Transverse colon (tissue), 4 donors: ENCODE data around the gene CAMSAP1. TPM values are rescaled to one million over a fixed set of nuclear protein-coding genes. Genes with fewer than 3 reads are reported as not detected.

Experiments
- DNase-seq: peaks from one replicate; pipeline ENCODE4 v3.0.0-alpha.2; 2019
- H3K27ac ChIP-seq, 4 donors: fragments of 200-600 bp; sonication (generic); 2 replicates each; pipeline ENCODE4 v1.5.1; 2016 to 2018; ENCODE audit warnings: inconsistent platforms in 4 of 4
- H3K27me3 ChIP-seq: fragments of 200-600 bp; sonication (generic); 2 replicates; pipeline ENCODE4 v1.5.1; 2017; ENCODE audit warnings: inconsistent platforms
- H3K36me3 ChIP-seq, 4 donors: fragments of 200-600 bp; sonication (generic); 2 replicates each; pipeline ENCODE4 v1.5.1; 2017 to 2019; ENCODE audit warnings: inconsistent platforms in 4 of 4
- H3K4me1 ChIP-seq, 4 donors: fragments of 200-600 bp; sonication (generic); 2 replicates each; pipeline ENCODE4 v1.5.1; 2017 to 2020; ENCODE audit warnings: inconsistent platforms in 4 of 4
- H3K4me3 ChIP-seq, 4 donors: fragments of 200-600 bp; sonication (generic); 1 replicate in 1 of 4; 2 replicates in 3 of 4; pipeline versions ENCODE4 v1.5.1 to v1.6.1; 2017 to 2019; ENCODE audit warnings: inconsistent platforms in 4 of 4
- H3K9me3 ChIP-seq, 2 donors: fragments of 200-600 bp; sonication (generic); 2 replicates each; pipeline ENCODE4 v1.5.1; 2017 to 2019; ENCODE audit warnings: inconsistent platforms in 2 of 2
- EP300 ChIP-seq: sonication (generic); formaldehyde crosslinking; IDR thresholded peaks from one replicate; pipeline ENCODE4 v1.6.1; 2017; ENCODE audit warnings: antibody characterized with exemption, low read depth
- POLR2A ChIP-seq: fragments of 450-650 bp; IDR thresholded peaks from one replicate; pipeline ENCODE4 v1.6.1; 2016; ENCODE audit warnings: antibody characterized with exemption, mild to moderate bottlenecking, moderate library complexity
- POLR2AphosphoS5 ChIP-seq, 3 donors: sonication (generic); formaldehyde crosslinking; IDR thresholded peaks; one replicate each; pipeline ENCODE4 v1.6.1; 2016; ENCODE audit warnings: antibody characterized with exemption in 3 of 3
- WGBS, 2 donors: methylation state at CpG; one replicate each; pipeline ENCODE4 v1.1.5; 2018; ENCODE audit warnings: low coverage in 1 of 2; 5-methylcytosine and 5-hydroxymethylcytosine counted together
- in situ Hi-C, 4 donors: fragments of 200-750 bp; cut with MboI; loops; one replicate each; pipeline versions ENCODE4 v1.15.0 to v1.15.1; 2017; ENCODE audit warnings: low sequenced_read_pairs in 3 of 4, low pct_ligation_motif_present in 1 of 4, low pct_unique_long_range_greater_than_20kb in 1 of 4
- intact Hi-C: fragments of 100-400 bp; cut with DNase I; formaldehyde crosslinking; loops from one replicate; pipeline ENCODE4 v1.15.1; 2023; ENCODE audit warnings: low total_unique reads
- total RNA-seq, 4 donors: library from RNA; depleted of rRNA; stranded (reverse); fragments of >200 nt; gene quantifications; one replicate each; pipeline ENCODE4 v1.1.0, GENCODE V29; 2016
- TF ChIP-seq, protein P1 (sequence below), 5 experiments: fragments of 200-600 bp in 3 of 5; fragments of 450-650 bp in 2 of 5; sonication (generic) in 3 of 5; IDR thresholded peaks; 1 replicate in 2 of 5; 2 replicates in 3 of 5; pipeline ENCODE4 v1.5.1; 2016 to 2017; ENCODE audit warnings: antibody characterized with exemption in 5 of 5, inconsistent platforms in 3 of 5, mild to moderate bottlenecking in 2 of 5, moderate library complexity in 1 of 5

Gene CAMSAP1
- total RNA-seq, 4 donors from 2014 or later: 17.3 to 88.0 (median 23.8) TPM

DNA sequence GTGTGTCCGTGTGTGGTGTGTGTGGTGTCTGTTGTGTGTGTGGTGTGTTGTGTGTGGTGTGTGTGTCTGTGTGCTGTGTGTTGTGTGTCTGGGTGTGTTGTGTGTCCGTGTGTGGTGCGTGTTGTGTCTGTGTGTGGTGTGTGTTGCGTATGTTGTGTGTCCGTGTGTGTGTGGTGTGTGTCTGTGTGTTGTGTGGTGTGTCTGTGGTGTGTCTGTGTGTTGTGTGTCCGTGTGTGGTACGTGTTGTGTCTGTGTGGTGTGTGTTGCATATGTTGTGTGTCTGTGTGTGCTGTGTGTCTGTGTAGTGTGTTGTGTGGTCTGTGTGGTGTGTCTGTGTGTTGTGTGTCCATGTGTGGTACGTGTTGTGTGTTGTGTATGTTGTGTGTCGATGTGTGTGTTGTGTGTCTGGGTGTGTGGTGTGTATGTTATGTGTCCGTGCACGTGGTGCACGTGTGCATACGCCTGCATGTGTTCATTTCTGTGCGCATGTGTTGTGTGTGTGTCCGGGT lies 133.1 kb downstream of the CAMSAP1 start:
- peaks cover 5% of the 10 kb centered on the region for H3K27me3 ChIP-seq
- intact Hi-C loops: no loop called here
- WGBS, 2 donors: 60 to 77% methylated on average over 1 to 15 of the region's 15 CpGs
- no peaks in the 10 kb centered on the region for H3K36me3 ChIP-seq
- in situ Hi-C loops: no loop called here
- H3K4me1 ChIP-seq: no peaks in the 10 kb centered on the region
- H3K27ac ChIP-seq: no peak overlapping the region
- no peak for DNase-seq
- H3K9me3 ChIP-seq: no peaks in the 10 kb centered on the region
- TF ChIP-seq EP300 (no peak), POLR2AphosphoS5 (IDR thresholded peaks at IDR 0.05) (no peak), POLR2A (no peak)
- TF ChIP-seq, protein P1, sequence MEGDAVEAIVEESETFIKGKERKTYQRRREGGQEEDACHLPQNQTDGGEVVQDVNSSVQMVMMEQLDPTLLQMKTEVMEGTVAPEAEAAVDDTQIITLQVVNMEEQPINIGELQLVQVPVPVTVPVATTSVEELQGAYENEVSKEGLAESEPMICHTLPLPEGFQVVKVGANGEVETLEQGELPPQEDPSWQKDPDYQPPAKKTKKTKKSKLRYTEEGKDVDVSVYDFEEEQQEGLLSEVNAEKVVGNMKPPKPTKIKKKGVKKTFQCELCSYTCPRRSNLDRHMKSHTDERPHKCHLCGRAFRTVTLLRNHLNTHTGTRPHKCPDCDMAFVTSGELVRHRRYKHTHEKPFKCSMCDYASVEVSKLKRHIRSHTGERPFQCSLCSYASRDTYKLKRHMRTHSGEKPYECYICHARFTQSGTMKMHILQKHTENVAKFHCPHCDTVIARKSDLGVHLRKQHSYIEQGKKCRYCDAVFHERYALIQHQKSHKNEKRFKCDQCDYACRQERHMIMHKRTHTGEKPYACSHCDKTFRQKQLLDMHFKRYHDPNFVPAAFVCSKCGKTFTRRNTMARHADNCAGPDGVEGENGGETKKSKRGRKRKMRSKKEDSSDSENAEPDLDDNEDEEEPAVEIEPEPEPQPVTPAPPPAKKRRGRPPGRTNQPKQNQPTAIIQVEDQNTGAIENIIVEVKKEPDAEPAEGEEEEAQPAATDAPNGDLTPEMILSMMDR (IDR thresholded peaks at IDR 0.05): no peak
- H3K4me3 ChIP-seq: no peak overlapping the region

DNA sequence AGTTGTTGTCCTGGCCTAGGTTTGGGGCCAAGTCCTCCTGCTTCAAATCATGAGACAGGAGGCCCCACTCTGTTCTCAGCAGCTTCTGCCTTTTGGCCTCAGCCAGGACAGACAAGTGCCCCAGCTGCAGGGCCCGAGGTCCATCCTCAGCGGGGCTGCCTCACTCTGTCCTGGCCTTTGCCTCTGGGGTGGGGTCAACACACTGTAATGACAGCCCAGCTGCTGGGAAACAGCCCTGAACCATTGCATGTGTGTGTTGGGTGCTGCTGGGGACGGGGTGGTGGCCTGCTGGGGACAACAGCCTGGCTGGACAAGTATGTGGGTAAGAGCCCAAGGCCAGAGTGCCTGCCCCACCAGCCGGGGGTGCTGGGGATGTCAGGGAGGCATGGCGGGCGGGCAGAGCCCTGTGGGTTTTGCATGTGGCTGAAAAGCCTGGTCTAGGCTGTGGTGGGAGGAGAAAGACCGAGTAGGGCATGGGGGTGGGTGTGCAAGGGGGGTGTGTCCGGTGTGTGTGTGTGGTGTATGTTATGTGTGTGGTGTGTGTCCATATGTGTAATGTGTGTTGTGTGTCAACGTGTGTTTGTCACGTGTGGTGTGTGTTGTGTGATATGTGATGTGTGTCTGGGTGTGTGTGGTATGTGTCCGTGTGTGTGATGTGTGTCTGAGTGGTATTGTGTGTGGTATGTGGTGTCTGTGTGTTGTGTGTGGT lies 133.7 kb downstream of the CAMSAP1 start:
- in situ Hi-C loops (no loop called here), intact Hi-C loops (no loop called here)
- WGBS, 2 donors: 48 to 63% methylated on average over 3 to 11 of the region's 11 CpGs
- Histone ChIP-seq H3K27me3 (peaks cover 5% of the 10 kb centered on the region), H3K4me3 (no peak overlapping the region), H3K27ac (no peak overlapping the region), H3K9me3 (no peaks in the 10 kb centered on the region), H3K36me3 (no peaks in the 10 kb centered on the region), H3K4me1 (no peaks in the 10 kb centered on the region)
- TF ChIP-seq, protein P1 (IDR thresholded peaks at IDR 0.05): no peak
- no peak for DNase-seq

DNA sequence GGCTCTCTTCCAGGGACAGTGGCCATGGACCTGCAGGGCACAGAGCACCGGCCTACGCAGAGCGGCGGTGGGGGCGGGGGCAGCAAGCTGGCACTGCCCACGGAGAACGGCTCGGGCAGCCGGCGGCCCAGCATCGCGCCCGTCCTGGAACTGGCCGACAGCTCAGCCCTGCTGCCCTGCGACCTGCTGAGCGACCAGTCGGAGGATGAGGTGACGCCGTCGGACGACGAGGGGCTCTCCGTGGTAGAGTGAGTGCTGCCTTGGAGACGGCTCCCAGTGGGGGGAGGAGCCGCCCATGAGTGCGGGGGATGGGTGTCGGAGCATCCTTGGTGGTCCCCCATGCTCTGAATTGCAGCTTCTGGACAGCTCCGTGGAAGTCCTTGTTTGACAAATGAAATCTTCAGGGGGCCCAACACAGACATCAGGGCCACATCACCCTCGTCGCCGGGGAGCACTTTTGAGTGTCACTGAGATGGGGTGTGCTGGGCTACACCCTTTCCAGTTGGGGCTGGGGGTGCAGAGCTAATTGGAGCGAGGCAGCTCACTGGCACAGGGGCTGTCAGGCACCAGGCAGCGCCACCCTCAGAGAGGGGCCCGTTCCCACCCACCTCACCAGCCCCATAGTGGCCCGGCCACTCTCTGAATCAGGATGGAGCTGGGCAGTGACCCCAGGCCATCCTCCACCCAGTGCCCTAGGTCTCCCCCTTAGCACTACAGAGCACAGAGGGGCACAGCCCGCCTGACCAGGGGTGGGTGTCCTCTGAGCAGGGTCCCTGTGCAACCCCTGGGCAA lies 134.4 kb downstream of the CAMSAP1 start:
- H3K4me3 ChIP-seq: no peak overlapping the region
- DNase-seq: no peak
- no peak overlapping the region for H3K27ac ChIP-seq
- no peaks in the 10 kb centered on the region for H3K4me1 ChIP-seq
- intact Hi-C loops (no loop called here), in situ Hi-C loops (no loop called here)
- 68% methylated on average over 36 of the region's 36 CpGs; no CpG with 5 or more reads in 1 of the 2 donors for WGBS, 2 donors
- H3K27me3 ChIP-seq: peaks cover 5% of the 10 kb centered on the region
- TF ChIP-seq POLR2A (no peak), POLR2AphosphoS5 (IDR thresholded peaks at IDR 0.05) (no peak), EP300 (no peak)
- TF ChIP-seq, protein P1 (IDR thresholded peaks at IDR 0.05): no peak
- H3K36me3 ChIP-seq: no peaks in the 10 kb centered on the region
- no peaks in the 10 kb centered on the region for H3K9me3 ChIP-seq

DNA sequence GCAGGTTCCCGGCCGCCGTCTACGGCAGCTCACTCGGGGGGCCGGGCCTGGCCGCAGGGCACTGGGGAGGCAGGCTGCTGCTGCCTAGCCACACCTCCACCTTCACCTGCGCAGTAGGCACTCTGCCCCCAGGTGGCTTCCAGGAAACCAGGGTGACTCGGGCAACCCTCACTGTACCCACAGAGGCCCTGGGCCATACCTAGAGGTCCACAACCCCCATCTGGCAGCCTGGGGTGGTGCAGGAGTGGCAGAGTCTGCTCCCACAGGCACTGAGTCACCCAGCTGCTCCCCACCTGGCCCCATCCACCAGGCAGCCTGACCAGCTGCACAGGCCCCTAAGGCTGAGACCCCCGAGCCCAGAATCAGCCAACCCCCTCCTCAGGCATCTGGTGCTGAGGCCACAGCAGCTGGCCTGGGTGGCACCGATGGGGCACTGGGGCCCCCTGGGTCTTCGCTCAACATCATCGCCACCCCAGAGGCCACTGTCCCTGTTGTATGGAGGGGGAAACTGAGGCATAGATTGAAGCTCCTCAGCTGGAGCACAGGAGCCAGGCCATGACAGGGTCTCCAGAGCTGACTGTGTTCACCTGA lies 135.2 kb downstream of the CAMSAP1 start:
- TF ChIP-seq POLR2A: no peak
- TF ChIP-seq EP300: no peak
- in situ Hi-C loops: no loop called here
- Histone ChIP-seq H3K27me3 (peaks cover 5% of the 10 kb centered on the region), H3K4me1 (no peaks in the 10 kb centered on the region), H3K36me3 (no peaks in the 10 kb centered on the region), H3K4me3 (no peak overlapping the region), H3K27ac (no peak overlapping the region), H3K9me3 (no peaks in the 10 kb centered on the region)
- WGBS, 2 donors: 72% methylated on average over 12 of the region's 13 CpGs; no CpG with 5 or more reads in 1 of the 2 donors
- DNase-seq: no peak
- intact Hi-C loops: no loop called here
